ENCODE results near the gene CALCB.
"Not testable (repeated sequence)": the region's sequence is repeated elsewhere in the genome, so short reads cannot be mapped to it uniquely, and the experiment has no call there.

The CALCB gene

GRCh38 chr11:15057329-15057728, 16.1 kb upstream of the CALCB start:
- peaks cover 2 to 10% (median 4%) of the 10 kb centered on the region in 5 experiments for H3K27me3 ChIP-seq (replicated peaks in 2 of 5; ENCODE audit: control insufficient read depth in 4 of 5, insufficient read depth in 5 of 5, low read length in 4 of 5)
- peaks cover 0 to under 1% (median 0%) of the 10 kb centered on the region in 5 experiments for H3K9me3 ChIP-seq (ENCODE audit: control extremely low read depth in 1 of 5, control insufficient read depth in 4 of 5, insufficient read depth in 2 of 5, low read depth in 1 of 5, low read length in 4 of 5)
- H3K4me3 ChIP-seq (ENCODE audit: control insufficient read depth in 1 of 7, extremely low read depth in 1 of 7, insufficient read depth in 4 of 7, low read depth in 2 of 7, low read length in 6 of 7), result no peak overlapping the region
- H3K36me3 ChIP-seq (ENCODE audit: control insufficient read depth in 4 of 4, insufficient read depth in 4 of 4, low read length in 3 of 4), result no peaks in the 10 kb centered on the region
- CTCF ChIA-PET, result no interaction called here
- H3K27ac ChIP-seq (ENCODE audit: insufficient read depth in 1 of 2, low read depth in 1 of 2, low read length in 2 of 2, poor library complexity in 1 of 2, severe bottlenecking in 2 of 2), result no peak overlapping the region
- DNase-seq, result no peak
- POLR2A ChIA-PET, result no interaction called here
- whole genome bisulfite sequencing (ENCODE audit: insufficient coverage), result no CpG with 5 or more reads among the region's 1 CpG
- H3K4me1 ChIP-seq (ENCODE audit: control extremely low read depth in 1 of 4, control insufficient read depth in 4 of 4, insufficient read depth in 4 of 4, low read length in 3 of 4), result no peaks in the 10 kb centered on the region

GRCh38 chr11:15059132-15059915, 14.1 kb upstream of the CALCB start:
- H3K36me3 ChIP-seq (ENCODE audit: control insufficient read depth in 4 of 4, insufficient read depth in 4 of 4, low read length in 3 of 4), result no peaks in the 10 kb centered on the region
- peaks cover 0 to 2% (median 0%) of the 10 kb centered on the region in 5 experiments for H3K9me3 ChIP-seq (ENCODE audit: control extremely low read depth in 1 of 5, control insufficient read depth in 4 of 5, insufficient read depth in 2 of 5, low read depth in 1 of 5, low read length in 4 of 5)
- peaks cover 2 to 5% (median 4%) of the 10 kb centered on the region in 5 experiments for H3K27me3 ChIP-seq (replicated peaks in 2 of 5; ENCODE audit: control insufficient read depth in 4 of 5, insufficient read depth in 5 of 5, low read length in 4 of 5)
- DNase-seq, result no peak
- H3K4me1 ChIP-seq (ENCODE audit: control extremely low read depth in 1 of 4, control insufficient read depth in 4 of 4, insufficient read depth in 4 of 4, low read length in 3 of 4), result no peaks in the 10 kb centered on the region
- POLR2A ChIA-PET, result no interaction called here
- no peak overlapping the region for H3K4me3 ChIP-seq (ENCODE audit: control insufficient read depth in 1 of 7, extremely low read depth in 1 of 7, insufficient read depth in 4 of 7, low read depth in 2 of 7, low read length in 6 of 7)
- CTCF ChIA-PET, result interaction anchor here (1.6 kb wide), 1 partner anchor 17 kb away, joined by 3 read pairs; no protein-coding TSS in a partner anchor
- no peak overlapping the region for H3K27ac ChIP-seq (ENCODE audit: insufficient read depth in 1 of 2, low read depth in 1 of 2, low read length in 2 of 2, poor library complexity in 1 of 2, severe bottlenecking in 2 of 2)
- WGBS (ENCODE audit: insufficient coverage), result no CpG with 5 or more reads among the region's 2 CpGs

GRCh38 chr11:15062599-15062998, 10.8 kb upstream of the CALCB start:
- no peak overlapping the region for H3K27ac ChIP-seq (ENCODE audit: insufficient read depth in 1 of 2, low read depth in 1 of 2, low read length in 2 of 2, poor library complexity in 1 of 2, severe bottlenecking in 2 of 2)
- 99% methylated on average over 8 of the region's 9 CpGs for WGBS (ENCODE audit: insufficient coverage)
- no peaks in the 10 kb centered on the region for H3K4me1 ChIP-seq (ENCODE audit: control extremely low read depth in 1 of 4, control insufficient read depth in 4 of 4, insufficient read depth in 4 of 4, low read length in 3 of 4)
- ChIA-PET CTCF (no interaction called here), POLR2A (no interaction called here)
- peaks cover 0 to 2% (median 0%) of the 10 kb centered on the region in 5 experiments for H3K9me3 ChIP-seq (ENCODE audit: control extremely low read depth in 1 of 5, control insufficient read depth in 4 of 5, insufficient read depth in 2 of 5, low read depth in 1 of 5, low read length in 4 of 5)
- peaks cover 3 to 5% (median 4%) of the 10 kb centered on the region in 5 experiments for H3K27me3 ChIP-seq (replicated peaks in 2 of 5; ENCODE audit: control insufficient read depth in 4 of 5, insufficient read depth in 5 of 5, low read length in 4 of 5)
- no peak for DNase-seq
- no peaks in the 10 kb centered on the region for H3K36me3 ChIP-seq (ENCODE audit: control insufficient read depth in 4 of 4, insufficient read depth in 4 of 4, low read length in 3 of 4)
- H3K4me3 ChIP-seq (ENCODE audit: control insufficient read depth in 1 of 7, extremely low read depth in 1 of 7, insufficient read depth in 4 of 7, low read depth in 2 of 7, low read length in 6 of 7), result no peak overlapping the region

GRCh38 chr11:15069751-15070150, 3.6 kb upstream of the CALCB start:
- DNase-seq; H3K36me3 ChIP-seq (ENCODE audit: control insufficient read depth in 4 of 4, insufficient read depth in 4 of 4, low read length in 3 of 4); CTCF ChIA-PET; H3K4me3 ChIP-seq (ENCODE audit: control insufficient read depth in 1 of 7, extremely low read depth in 1 of 7, insufficient read depth in 4 of 7, low read depth in 2 of 7, low read length in 6 of 7); POLR2A ChIA-PET; H3K27ac ChIP-seq (ENCODE audit: insufficient read depth in 1 of 2, low read depth in 1 of 2, low read length in 2 of 2, poor library complexity in 1 of 2, severe bottlenecking in 2 of 2): not testable (repeated sequence)
- Histone ChIP-seq H3K27me3 (replicated peaks in 2 of 5; ENCODE audit: control insufficient read depth in 4 of 5, insufficient read depth in 5 of 5, low read length in 4 of 5) (peaks cover 0 to 41% (median 25%) of the 10 kb centered on the region in 5 experiments), H3K9me3 (ENCODE audit: control extremely low read depth in 1 of 5, control insufficient read depth in 4 of 5, insufficient read depth in 2 of 5, low read depth in 1 of 5, low read length in 4 of 5) (peaks cover 0 to 10% (median 4%) of the 10 kb centered on the region in 5 experiments), H3K4me1 (ENCODE audit: control extremely low read depth in 1 of 4, control insufficient read depth in 4 of 4, insufficient read depth in 4 of 4, low read length in 3 of 4) (peaks cover 0 to 18% (median 16%) of the 10 kb centered on the region in 4 experiments)
- 98% methylated on average over 6 of the region's 7 CpGs for WGBS (ENCODE audit: insufficient coverage)

GRCh38 chr11:15071556-15072255, 1.7 kb upstream of the CALCB start:
- DNase-seq, result no peak
- peaks cover 0 to 10% (median 4%) of the 10 kb centered on the region in 5 experiments for H3K9me3 ChIP-seq (ENCODE audit: control extremely low read depth in 1 of 5, control insufficient read depth in 4 of 5, insufficient read depth in 2 of 5, low read depth in 1 of 5, low read length in 4 of 5)
- peaks cover 0 to 20% (median 18%) of the 10 kb centered on the region in 4 experiments for H3K4me1 ChIP-seq (ENCODE audit: control extremely low read depth in 1 of 4, control insufficient read depth in 4 of 4, insufficient read depth in 4 of 4, low read length in 3 of 4)
- H3K4me3 ChIP-seq (ENCODE audit: control insufficient read depth in 1 of 7, extremely low read depth in 1 of 7, insufficient read depth in 4 of 7, low read depth in 2 of 7, low read length in 6 of 7), result no peak overlapping the region
- CTCF ChIA-PET, result interaction anchor here (1.6 to 6.9 kb wide), 2 partner anchors 29 to 164 kb away, joined by 3 to 61 read pairs; no protein-coding TSS in a partner anchor
- H3K27me3 ChIP-seq (replicated peaks in 2 of 5; ENCODE audit: control insufficient read depth in 4 of 5, insufficient read depth in 5 of 5, low read length in 4 of 5), result peaks cover 0 to 55% (median 22%) of the 10 kb centered on the region in 5 experiments
- WGBS (ENCODE audit: insufficient coverage), result 93% methylated on average over 29 of the region's 32 CpGs
- no peaks in the 10 kb centered on the region for H3K36me3 ChIP-seq (ENCODE audit: control insufficient read depth in 4 of 4, insufficient read depth in 4 of 4, low read length in 3 of 4)
- H3K27ac ChIP-seq (ENCODE audit: insufficient read depth in 1 of 2, low read depth in 1 of 2, low read length in 2 of 2, poor library complexity in 1 of 2, severe bottlenecking in 2 of 2), result no peak overlapping the region
- POLR2A ChIA-PET, result no interaction called here

- CTCF ChIA-PET, result interaction anchor here (1.5 to 6.9 kb wide), 4 partner anchors 28 to 283 kb away, joined by 3 to 61 read pairs (median 18); no protein-coding TSS in a partner anchor
- 88% methylated on average over 13 of the region's 23 CpGs for WGBS (ENCODE audit: insufficient coverage)
- DNase-seq, result no peak
- peaks cover 0 to 56% (median 22%) of the 10 kb centered on the region in 5 experiments for H3K27me3 ChIP-seq (replicated peaks in 2 of 5; ENCODE audit: control insufficient read depth in 4 of 5, insufficient read depth in 5 of 5, low read length in 4 of 5)
- no peaks in the 10 kb centered on the region for H3K36me3 ChIP-seq (ENCODE audit: control insufficient read depth in 4 of 4, insufficient read depth in 4 of 4, low read length in 3 of 4)
- POLR2A ChIA-PET, result no interaction called here
- no peak overlapping the region for H3K27ac ChIP-seq (ENCODE audit: insufficient read depth in 1 of 2, low read depth in 1 of 2, low read length in 2 of 2, poor library complexity in 1 of 2, severe bottlenecking in 2 of 2)
- peaks cover 0 to 10% (median 4%) of the 10 kb centered on the region in 5 experiments for H3K9me3 ChIP-seq (ENCODE audit: control extremely low read depth in 1 of 5, control insufficient read depth in 4 of 5, insufficient read depth in 2 of 5, low read depth in 1 of 5, low read length in 4 of 5)
- H3K4me3 ChIP-seq (ENCODE audit: control insufficient read depth in 1 of 7, extremely low read depth in 1 of 7, insufficient read depth in 4 of 7, low read depth in 2 of 7, low read length in 6 of 7), result no peak overlapping the region
- H3K4me1 ChIP-seq (ENCODE audit: control extremely low read depth in 1 of 4, control insufficient read depth in 4 of 4, insufficient read depth in 4 of 4, low read length in 3 of 4), result peaks cover 0 to 20% (median 20%) of the 10 kb centered on the region in 4 experiments
These were observed 746 bp upstream of the CALCB start for GRCh38 chr11:15072551-15073143.
